ENCODE measurements around the gene PDAP1.
"Not testable (repeated sequence)": the region's sequence is repeated elsewhere in the genome, so short reads cannot be mapped to it uniquely, and the experiment has no call there.

GRCh38 chr7:99358521-99358920, 49.9 kb downstream of the PDAP1 start:
- TF ChIP-seq, protein P1, sequence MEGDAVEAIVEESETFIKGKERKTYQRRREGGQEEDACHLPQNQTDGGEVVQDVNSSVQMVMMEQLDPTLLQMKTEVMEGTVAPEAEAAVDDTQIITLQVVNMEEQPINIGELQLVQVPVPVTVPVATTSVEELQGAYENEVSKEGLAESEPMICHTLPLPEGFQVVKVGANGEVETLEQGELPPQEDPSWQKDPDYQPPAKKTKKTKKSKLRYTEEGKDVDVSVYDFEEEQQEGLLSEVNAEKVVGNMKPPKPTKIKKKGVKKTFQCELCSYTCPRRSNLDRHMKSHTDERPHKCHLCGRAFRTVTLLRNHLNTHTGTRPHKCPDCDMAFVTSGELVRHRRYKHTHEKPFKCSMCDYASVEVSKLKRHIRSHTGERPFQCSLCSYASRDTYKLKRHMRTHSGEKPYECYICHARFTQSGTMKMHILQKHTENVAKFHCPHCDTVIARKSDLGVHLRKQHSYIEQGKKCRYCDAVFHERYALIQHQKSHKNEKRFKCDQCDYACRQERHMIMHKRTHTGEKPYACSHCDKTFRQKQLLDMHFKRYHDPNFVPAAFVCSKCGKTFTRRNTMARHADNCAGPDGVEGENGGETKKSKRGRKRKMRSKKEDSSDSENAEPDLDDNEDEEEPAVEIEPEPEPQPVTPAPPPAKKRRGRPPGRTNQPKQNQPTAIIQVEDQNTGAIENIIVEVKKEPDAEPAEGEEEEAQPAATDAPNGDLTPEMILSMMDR (IDR thresholded peaks at IDR 0.05) = not testable (repeated sequence)
- not testable (repeated sequence) for TF ChIP-seq POLR2A (IDR thresholded peaks at IDR 0.05)

Data from right lobe of liver (tissue), 4 donors.